ENCODE data around the gene SLC10A1.

SLC10A1 gene

GRCh38 chr14:69771136-69771535 lies 25.9 kb downstream of the SLC10A1 start:
- H3K9ac ChIP-seq (ENCODE audit: low read length in 2 of 2) = no peak overlapping the region
- peaks cover 30% of the 10 kb centered on the region for H3K4me1 ChIP-seq (ENCODE audit: control insufficient read depth, insufficient read depth, low read length)
- H3K4me3 ChIP-seq (ENCODE audit: low read length in 2 of 2) = no peak overlapping the region
- no peaks in the 10 kb centered on the region for H3K27me3 ChIP-seq (ENCODE audit: control insufficient read depth in 1 of 2, insufficient read depth in 2 of 2, low read length in 2 of 2)
- no peaks in the 10 kb centered on the region for H3K9me3 ChIP-seq (ENCODE audit: control insufficient read depth in 2 of 2, low read length in 2 of 2)
- H3K27ac ChIP-seq (ENCODE audit: low read length) = no peak overlapping the region
- peaks cover 48 to 62% of the 10 kb centered on the region in 2 donors for H3K36me3 ChIP-seq (ENCODE audit: control insufficient read depth in 2 of 2, insufficient read depth in 2 of 2, low read length in 2 of 2)

DNA sequence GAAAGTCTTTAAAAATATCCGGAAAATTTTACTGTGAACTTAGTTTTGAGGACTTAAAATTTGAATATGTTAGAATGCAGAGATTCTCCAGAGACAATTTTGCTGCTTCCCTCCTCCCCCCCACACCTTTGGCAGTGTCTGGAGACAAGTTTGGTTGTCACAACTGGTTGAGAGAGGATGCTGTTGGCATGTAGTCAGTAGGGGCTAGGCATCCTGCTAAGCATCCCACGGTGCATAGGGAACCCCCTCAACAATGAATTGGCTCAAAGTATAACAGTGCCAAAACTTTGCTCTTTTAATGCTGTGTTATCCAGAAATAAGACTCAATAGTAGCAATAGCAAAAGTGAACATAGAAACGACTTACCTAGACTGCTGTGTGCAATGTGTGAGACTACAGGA lies 26.5 kb downstream of the SLC10A1 start:
- H3K36me3 ChIP-seq (ENCODE audit: control insufficient read depth in 2 of 2, insufficient read depth in 2 of 2, low read length in 2 of 2) = peaks cover 43 to 59% of the 10 kb centered on the region in 2 donors
- no peaks in the 10 kb centered on the region for H3K27me3 ChIP-seq (ENCODE audit: control insufficient read depth in 1 of 2, insufficient read depth in 2 of 2, low read length in 2 of 2)
- H3K9me3 ChIP-seq (ENCODE audit: control insufficient read depth in 2 of 2, low read length in 2 of 2) = no peaks in the 10 kb centered on the region
- H3K4me3 ChIP-seq (ENCODE audit: low read length in 2 of 2) = no peak overlapping the region
- H3K9ac ChIP-seq (ENCODE audit: low read length in 2 of 2) = no peak overlapping the region
- peaks cover 30% of the 10 kb centered on the region for H3K4me1 ChIP-seq (ENCODE audit: control insufficient read depth, insufficient read depth, low read length)
- no peak overlapping the region for H3K27ac ChIP-seq (ENCODE audit: low read length)

DNA sequence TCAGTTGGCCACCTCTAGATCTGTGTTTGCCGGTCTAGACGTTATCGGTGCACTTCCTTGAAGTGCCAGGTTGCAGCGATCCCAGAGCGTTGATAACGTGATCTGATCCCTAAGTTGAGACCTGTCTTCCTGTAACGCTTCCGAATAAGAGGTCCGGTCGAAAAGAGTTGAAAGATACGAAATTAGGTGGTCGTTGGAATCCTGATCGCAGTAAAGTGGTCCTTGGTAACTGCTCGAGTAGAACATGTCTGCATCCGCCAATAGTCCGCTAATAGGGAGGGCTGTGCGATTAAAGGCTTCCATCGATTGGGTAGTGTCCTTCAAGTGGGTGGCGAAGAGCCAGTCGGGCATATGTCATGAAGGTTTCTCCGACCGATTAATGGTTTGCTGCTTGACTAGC lies 27.4 kb downstream of the SLC10A1 start:
- Histone ChIP-seq H3K9me3 (ENCODE audit: control insufficient read depth in 2 of 2, low read length in 2 of 2) (no peaks in the 10 kb centered on the region), H3K9ac (ENCODE audit: low read length in 2 of 2) (no peak overlapping the region), H3K27ac (ENCODE audit: low read length) (no peak overlapping the region), H3K36me3 (ENCODE audit: control insufficient read depth in 2 of 2, insufficient read depth in 2 of 2, low read length in 2 of 2) (peaks cover 42 to 55% of the 10 kb centered on the region in 2 donors), H3K27me3 (ENCODE audit: control insufficient read depth in 1 of 2, insufficient read depth in 2 of 2, low read length in 2 of 2) (no peaks in the 10 kb centered on the region), H3K4me3 (ENCODE audit: low read length in 2 of 2) (peak overlapping the region in 1 of 2 donors; percentile 35), H3K4me1 (ENCODE audit: control insufficient read depth, insufficient read depth, low read length) (peaks cover 30% of the 10 kb centered on the region)

DNA sequence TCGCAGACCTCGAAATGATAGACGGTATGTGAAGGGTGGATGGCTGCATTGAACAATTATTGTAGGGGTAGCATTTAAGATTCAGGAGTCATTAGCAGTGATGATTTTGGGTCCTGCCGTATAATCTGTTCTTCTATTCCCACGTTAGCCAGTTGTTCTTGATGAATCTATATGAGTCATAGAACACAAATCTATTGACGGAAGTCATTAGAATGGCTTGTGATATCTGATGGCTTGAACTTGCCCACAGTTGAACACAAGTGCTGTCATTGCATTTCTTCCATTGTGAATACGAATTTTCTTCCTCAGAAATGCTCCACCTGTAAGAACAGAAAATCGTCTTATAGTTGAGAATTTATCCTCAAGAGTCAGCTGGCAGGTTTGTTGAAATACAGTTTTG lies 28.2 kb downstream of the SLC10A1 start:
- Histone ChIP-seq H3K4me1 (ENCODE audit: control insufficient read depth, insufficient read depth, low read length) (peaks cover 30% of the 10 kb centered on the region), H3K27ac (ENCODE audit: low read length) (no peak overlapping the region)

DNA sequence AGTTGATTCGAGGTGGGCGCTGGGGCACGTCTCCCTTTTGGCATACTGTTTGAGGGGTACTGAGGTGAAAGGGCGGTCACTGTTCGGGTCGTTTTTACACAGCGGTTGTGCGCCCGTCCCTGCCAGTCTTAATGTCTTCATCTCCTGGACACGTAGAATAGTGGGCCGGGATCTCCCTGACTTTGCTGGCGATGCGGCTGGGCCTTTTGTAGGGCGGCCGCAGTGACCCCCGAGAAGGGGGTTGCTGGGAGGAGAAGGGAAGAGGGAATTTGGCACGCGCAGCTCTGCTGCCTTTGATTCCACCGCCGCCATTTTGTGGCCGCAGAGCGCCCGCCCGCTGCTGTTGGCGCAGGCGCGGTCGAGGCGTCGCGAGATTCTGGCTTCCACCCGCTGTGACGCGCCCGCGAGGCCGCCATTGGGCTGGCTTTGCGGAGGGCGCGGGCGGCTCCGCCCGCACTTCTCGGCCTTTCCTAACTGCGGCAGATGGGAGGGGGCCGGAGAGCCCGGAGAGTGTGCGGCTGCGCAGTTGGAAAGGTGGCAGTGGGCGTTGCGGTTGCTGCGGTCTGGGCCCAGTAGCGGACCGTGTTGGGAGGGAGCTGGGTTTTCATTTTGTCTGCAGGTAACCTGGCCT lies 29.6 kb downstream of the SLC10A1 start:
- Histone ChIP-seq H3K9me3 (ENCODE audit: control insufficient read depth in 2 of 2, low read length in 2 of 2) (no peaks in the 10 kb centered on the region), H3K27me3 (ENCODE audit: control insufficient read depth in 1 of 2, insufficient read depth in 2 of 2, low read length in 2 of 2) (no peaks in the 10 kb centered on the region), H3K4me3 (ENCODE audit: low read length in 2 of 2) (peak overlapping the region; percentile 99 to 100), H3K9ac (ENCODE audit: low read length in 2 of 2) (peak overlapping the region; percentile 100), H3K4me1 (ENCODE audit: control insufficient read depth, insufficient read depth, low read length) (peaks cover 30% of the 10 kb centered on the region), H3K27ac (ENCODE audit: low read length) (peak overlapping the region; percentile 100), H3K36me3 (ENCODE audit: control insufficient read depth in 2 of 2, insufficient read depth in 2 of 2, low read length in 2 of 2) (peaks cover 28 to 41% of the 10 kb centered on the region in 2 donors)

More for the DNA sequence above, 28.2 kb downstream of the SLC10A1 start:
- Histone ChIP-seq H3K4me3 (ENCODE audit: low read length in 2 of 2) (peak overlapping the region; percentile 99 to 100), H3K36me3 (ENCODE audit: control insufficient read depth in 2 of 2, insufficient read depth in 2 of 2, low read length in 2 of 2) (peaks cover 36 to 50% of the 10 kb centered on the region in 2 donors), H3K9ac (ENCODE audit: low read length in 2 of 2) (no peak overlapping the region), H3K9me3 (ENCODE audit: control insufficient read depth in 2 of 2, low read length in 2 of 2) (no peaks in the 10 kb centered on the region), H3K27me3 (ENCODE audit: control insufficient read depth in 1 of 2, insufficient read depth in 2 of 2, low read length in 2 of 2) (no peaks in the 10 kb centered on the region)

GRCh38 chr14:69766984-69767368 lies 30.1 kb downstream of the SLC10A1 start, which contains the start of gene SRSF5:
SRSF5 (plus strand) TSS chr14:69767142; CDS start chr14:69768157, 1,015 bp downstream.
- Histone ChIP-seq H3K27ac (ENCODE audit: low read length) (peak within 1 kb of the TSS; percentile 100), H3K4me1 (ENCODE audit: control insufficient read depth, insufficient read depth, low read length) (peaks cover 30% of the 10 kb centered on the region), H3K9me3 (ENCODE audit: control insufficient read depth in 2 of 2, low read length in 2 of 2) (no peaks in the 10 kb centered on the region), H3K27me3 (ENCODE audit: control insufficient read depth in 1 of 2, insufficient read depth in 2 of 2, low read length in 2 of 2) (no peaks in the 10 kb centered on the region), H3K4me3 (ENCODE audit: low read length in 2 of 2) (peak within 1 kb of the TSS; percentile 99 to 100), H3K36me3 (ENCODE audit: control insufficient read depth in 2 of 2, insufficient read depth in 2 of 2, low read length in 2 of 2) (peaks cover 25 to 36% of the 10 kb centered on the region in 2 donors), H3K9ac (ENCODE audit: low read length in 2 of 2) (peak within 1 kb of the TSS; percentile 100)

GRCh38 chr14:69763761-69764510 lies 33.1 kb downstream of the SLC10A1 start:
- Histone ChIP-seq H3K27ac (ENCODE audit: low read length) (no peak overlapping the region), H3K4me3 (ENCODE audit: low read length in 2 of 2) (no peak overlapping the region), H3K9me3 (ENCODE audit: control insufficient read depth in 2 of 2, low read length in 2 of 2) (no peaks in the 10 kb centered on the region), H3K4me1 (ENCODE audit: control insufficient read depth, insufficient read depth, low read length) (peaks cover 16% of the 10 kb centered on the region), H3K36me3 (ENCODE audit: control insufficient read depth in 2 of 2, insufficient read depth in 2 of 2, low read length in 2 of 2) (peaks cover 7 to 12% of the 10 kb centered on the region in 2 donors), H3K27me3 (ENCODE audit: control insufficient read depth in 1 of 2, insufficient read depth in 2 of 2, low read length in 2 of 2) (peaks cover 0 to 2% of the 10 kb centered on the region in 2 donors), H3K9ac (ENCODE audit: low read length in 2 of 2) (no peak overlapping the region)

DNA sequence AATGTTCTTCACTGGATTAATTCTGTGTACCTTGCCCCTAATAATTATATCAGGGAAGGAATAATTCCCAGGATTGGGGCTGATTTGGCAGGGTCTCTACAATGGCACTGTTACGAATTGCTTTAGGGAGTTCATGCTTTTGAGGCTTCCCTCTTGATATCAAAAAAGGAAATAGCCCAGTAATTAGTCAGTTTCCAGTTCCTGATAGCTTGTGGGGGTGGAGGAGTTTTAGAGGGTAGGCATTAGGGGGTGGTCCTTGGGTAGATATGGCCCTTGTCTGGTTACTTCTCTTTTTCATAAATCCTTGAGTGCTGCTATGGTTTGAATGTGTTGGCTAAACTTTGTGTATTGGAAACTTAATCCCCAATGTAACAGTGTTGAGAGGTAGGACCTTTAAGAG lies 36.2 kb downstream of the SLC10A1 start:
- H3K36me3 ChIP-seq (ENCODE audit: control insufficient read depth in 2 of 2, insufficient read depth in 2 of 2, low read length in 2 of 2) = no peaks in the 10 kb centered on the region
- H3K9me3 ChIP-seq (ENCODE audit: control insufficient read depth in 2 of 2, low read length in 2 of 2) = no peaks in the 10 kb centered on the region
- H3K27ac ChIP-seq (ENCODE audit: low read length) = no peak overlapping the region
- no peak overlapping the region for H3K9ac ChIP-seq (ENCODE audit: low read length in 2 of 2)
- H3K4me1 ChIP-seq (ENCODE audit: control insufficient read depth, insufficient read depth, low read length) = no peaks in the 10 kb centered on the region
- H3K4me3 ChIP-seq (ENCODE audit: low read length in 2 of 2) = no peak overlapping the region
- H3K27me3 ChIP-seq (ENCODE audit: control insufficient read depth in 1 of 2, insufficient read depth in 2 of 2, low read length in 2 of 2) = peaks cover 0 to 4% of the 10 kb centered on the region in 2 donors

DNA sequence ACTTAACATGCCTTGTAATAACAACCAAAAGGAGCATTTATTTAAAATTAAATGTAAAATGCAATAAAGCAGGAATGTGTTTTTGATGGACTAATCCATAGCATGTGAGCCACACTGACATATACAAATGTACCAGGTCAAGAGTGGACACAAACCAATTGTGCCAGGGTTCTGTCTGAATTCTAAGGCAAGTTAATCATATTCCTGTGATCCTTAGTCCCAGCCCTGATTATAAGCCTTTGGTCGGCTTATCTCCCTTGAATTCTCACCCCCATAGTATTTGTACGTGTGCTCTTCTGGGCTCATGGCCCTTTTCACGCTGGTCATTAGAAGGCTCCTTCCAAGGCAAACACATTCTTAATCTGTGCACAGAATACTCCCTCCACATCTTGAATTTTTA lies 40.7 kb downstream of the SLC10A1 start:
- H3K9ac ChIP-seq (ENCODE audit: low read length in 2 of 2) = no peak overlapping the region
- H3K4me1 ChIP-seq (ENCODE audit: control insufficient read depth, insufficient read depth, low read length) = no peaks in the 10 kb centered on the region
- H3K36me3 ChIP-seq (ENCODE audit: control insufficient read depth in 2 of 2, insufficient read depth in 2 of 2, low read length in 2 of 2) = no peaks in the 10 kb centered on the region
- H3K27me3 ChIP-seq (ENCODE audit: control insufficient read depth in 1 of 2, insufficient read depth in 2 of 2, low read length in 2 of 2) = peaks cover 0 to 6% of the 10 kb centered on the region in 2 donors
- H3K9me3 ChIP-seq (ENCODE audit: control insufficient read depth in 2 of 2, low read length in 2 of 2) = no peaks in the 10 kb centered on the region
- no peak overlapping the region for H3K4me3 ChIP-seq (ENCODE audit: low read length in 2 of 2)
- no peak overlapping the region for H3K27ac ChIP-seq (ENCODE audit: low read length)

DNA sequence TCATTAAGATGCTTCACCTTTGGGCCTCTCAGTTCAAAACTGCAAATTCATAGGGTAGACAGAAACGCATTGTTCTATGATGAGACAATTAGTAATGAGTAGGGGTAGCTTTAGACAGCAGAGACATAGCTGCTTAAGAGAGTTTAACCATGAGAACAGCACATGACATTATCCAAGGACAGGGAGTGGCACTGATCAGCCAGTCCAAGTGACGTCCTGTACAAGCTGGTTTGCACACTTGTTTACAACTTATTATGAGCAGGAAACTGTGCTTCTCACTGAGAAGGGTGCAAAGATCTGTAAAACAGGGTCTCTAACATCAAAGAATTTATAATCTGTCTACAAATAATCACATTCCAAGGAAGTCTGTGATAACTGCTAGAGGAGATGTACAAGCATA lies 41.3 kb downstream of the SLC10A1 start:
- H3K9ac ChIP-seq (ENCODE audit: low read length in 2 of 2) = no peak overlapping the region
- H3K27me3 ChIP-seq (ENCODE audit: control insufficient read depth in 1 of 2, insufficient read depth in 2 of 2, low read length in 2 of 2) = peaks cover 0 to 6% of the 10 kb centered on the region in 2 donors
- H3K36me3 ChIP-seq (ENCODE audit: control insufficient read depth in 2 of 2, insufficient read depth in 2 of 2, low read length in 2 of 2) = no peaks in the 10 kb centered on the region
- H3K4me3 ChIP-seq (ENCODE audit: low read length in 2 of 2) = no peak overlapping the region
- H3K27ac ChIP-seq (ENCODE audit: low read length) = no peak overlapping the region
- H3K9me3 ChIP-seq (ENCODE audit: control insufficient read depth in 2 of 2, low read length in 2 of 2) = no peaks in the 10 kb centered on the region
- H3K4me1 ChIP-seq (ENCODE audit: control insufficient read depth, insufficient read depth, low read length) = no peaks in the 10 kb centered on the region

DNA sequence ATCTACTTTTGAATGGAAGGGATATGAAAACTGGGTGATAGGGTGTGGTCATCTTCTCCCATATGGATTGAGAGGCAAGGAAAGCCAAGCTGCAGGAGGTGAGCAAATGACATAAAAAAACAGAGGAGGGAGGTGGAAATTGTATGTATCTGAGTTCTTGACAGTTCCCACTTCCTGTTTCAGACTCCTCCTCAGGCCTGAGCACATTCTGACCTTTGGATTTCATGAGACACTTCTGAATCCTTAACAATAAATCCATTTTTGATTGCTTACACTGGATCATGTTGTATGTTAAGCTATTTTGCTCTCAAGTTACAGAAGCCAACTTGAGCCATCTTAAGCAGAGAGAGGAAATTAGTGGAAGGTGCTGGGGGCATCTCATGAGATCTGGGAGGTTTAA lies 41.7 kb downstream of the SLC10A1 start:
- H3K4me3 ChIP-seq (ENCODE audit: low read length in 2 of 2) = no peak overlapping the region
- H3K9me3 ChIP-seq (ENCODE audit: control insufficient read depth in 2 of 2, low read length in 2 of 2) = no peaks in the 10 kb centered on the region
- no peak overlapping the region for H3K9ac ChIP-seq (ENCODE audit: low read length in 2 of 2)
- no peak overlapping the region for H3K27ac ChIP-seq (ENCODE audit: low read length)
- H3K36me3 ChIP-seq (ENCODE audit: control insufficient read depth in 2 of 2, insufficient read depth in 2 of 2, low read length in 2 of 2) = no peaks in the 10 kb centered on the region
- H3K4me1 ChIP-seq (ENCODE audit: control insufficient read depth, insufficient read depth, low read length) = no peaks in the 10 kb centered on the region
- peaks cover 0 to 6% of the 10 kb centered on the region in 2 donors for H3K27me3 ChIP-seq (ENCODE audit: control insufficient read depth in 1 of 2, insufficient read depth in 2 of 2, low read length in 2 of 2)

All from stomach smooth muscle (tissue), 2 donors.